K562 (cell line): Measurements from ENCODE around the gene MTMR4. TPM values are rescaled to one million over a fixed set of nuclear protein-coding genes. Genes with fewer than 3 reads are reported as not detected.

ENCODE experiments used
- CSDE1 ChIP-seq, 2 experiments: fragments of 450-650 bp; IDR thresholded peaks; 2 replicates each; pipeline ENCODE4 v1.6.1; 2016; ENCODE audit warnings: mild to moderate bottlenecking in 1 of 2
- ELF4 ChIP-seq: fragments of 450-650 bp; formaldehyde crosslinking; IDR thresholded peaks from 2 replicates; pipeline ENCODE4 v1.4.0; 2022; ENCODE audit warnings: missing genetic modification characterization
- GTF2E2 ChIP-seq: fragments of 200-800 bp; sonication (Bioruptor generic); IDR thresholded peaks from 2 replicates; pipeline ENCODE4 v1.6.1; 2016; ENCODE audit warnings: missing genetic modification characterization, missing compliant biosample characterization
- KDM1A ChIP-seq, 2 experiments: fragments of 450-650 bp; IDR thresholded peaks; 2 replicates each; pipeline ENCODE4 v1.6.1; 2016; ENCODE audit warnings: mild to moderate bottlenecking in 2 of 2
- KDM5B ChIP-seq: fragments of 200-600 bp; sonication (generic); IDR thresholded peaks from 2 replicates; pipeline ENCODE4 v1.6.1; 2012; ENCODE audit warnings: low read depth, mild to moderate bottlenecking, moderate library complexity, low read length, control low read depth, inconsistent platforms; ENCODE audit not compliant: insufficient replicate concordance
- MAFF ChIP-seq: IDR thresholded peaks from 2 replicates; pipeline ENCODE4 v1.6.1; 2012; ENCODE audit warnings: low read length, improper control_type of control experiment
- MEIS2 ChIP-seq: fragments of 450-650 bp; IDR thresholded peaks from 2 replicates; pipeline ENCODE4 v1.6.1; 2014; ENCODE audit warnings: mild to moderate bottlenecking; ENCODE audit not compliant: partially characterized antibody
- NCOA6 ChIP-seq: fragments of 450-650 bp; IDR thresholded peaks from 2 replicates; pipeline ENCODE4 v1.6.1; 2017; ENCODE audit warnings: mild to moderate bottlenecking
- NFE2 ChIP-seq: IDR thresholded peaks from 2 replicates; pipeline ENCODE4 v1.6.1; 2014; ENCODE audit warnings: antibody characterized with exemption, low read depth
- NFIC ChIP-seq: fragments of 450-650 bp; IDR thresholded peaks from 2 replicates; pipeline ENCODE4 v1.6.1; 2017; ENCODE audit warnings: mild to moderate bottlenecking, inconsistent platforms
- NR2C2 ChIP-seq, 2 experiments: fragments of 200-800 bp in 1 of 2; sonication (Bioruptor generic) in 1 of 2; sonication (generic) in 1 of 2; formaldehyde crosslinking in 1 of 2; IDR thresholded peaks; 2 replicates each; pipeline versions ENCODE4 v1.6.1 to v1.8.0; 2016 to 2022; ENCODE audit warnings: mild to moderate bottlenecking in 1 of 2, missing compliant biosample characterization in 1 of 2, missing genetic modification characterization in 1 of 2, missing genetic modification reagents in 1 of 2
- NRF1 ChIP-seq, 2 experiments: fragments of 450-650 bp; IDR thresholded peaks in 1 of 2; conservative IDR thresholded peaks in 1 of 2; 2 replicates each; pipeline ENCODE4 v1.6.1; 2014; ENCODE audit warnings: mild to moderate bottlenecking in 2 of 2
- POLR2A ChIP-seq: fragments of 450-650 bp; conservative IDR thresholded peaks from 2 replicates; pipeline ENCODE4 v1.6.1; 2016
- POLR2B ChIP-seq: fragments of 450-650 bp; IDR thresholded peaks from 2 replicates; pipeline ENCODE4 v1.6.1; 2018; ENCODE audit warnings: low read depth; ENCODE audit not compliant: partially characterized antibody
- POLR2G ChIP-seq: fragments of 200-400 bp; formaldehyde crosslinking; IDR thresholded peaks from 2 replicates; pipeline ENCODE4 v1.6.1; 2017; ENCODE audit warnings: low read depth, mild to moderate bottlenecking, antibody characterized with exemption, low read length, moderate library complexity
- POLR3G ChIP-seq: IDR thresholded peaks from 2 replicates; pipeline ENCODE4 v1.6.1; 2011; ENCODE audit not compliant: insufficient read length, insufficient replicate concordance; ENCODE audit errors: extremely low read depth
- RBBP5 ChIP-seq: fragments of 200-600 bp; sonication (generic); IDR thresholded peaks from 2 replicates; pipeline ENCODE4 v1.6.1; 2012; ENCODE audit warnings: borderline replicate concordance, mild to moderate bottlenecking, low read length, control low read depth, inconsistent platforms; ENCODE audit not compliant: insufficient read depth, poor library complexity, severe bottlenecking
- SMARCA4 ChIP-seq: fragments of 450-650 bp; IDR thresholded peaks from 2 replicates; pipeline ENCODE4 v1.6.1; 2016
- SMC3 ChIP-seq: conservative IDR thresholded peaks from 2 replicates; pipeline ENCODE4 v1.6.1; 2011; ENCODE audit warnings: low read depth, low read length, improper control_type of control experiment; ENCODE audit not compliant: insufficient read depth
- SP2 ChIP-seq: IDR thresholded peaks from 2 replicates; pipeline ENCODE4 v1.6.1; 2011; ENCODE audit warnings: mild to moderate bottlenecking, low read depth, low read length, moderate library complexity; ENCODE audit not compliant: poor library complexity, severe bottlenecking; ENCODE audit errors: extremely low read depth
- SPI1 ChIP-seq: IDR thresholded peaks from 2 replicates; pipeline ENCODE4 v1.6.1; 2011; ENCODE audit warnings: low read depth, low read length, control low read depth, borderline replicate concordance
- TBP ChIP-seq: optimal IDR thresholded peaks from 2 replicates; pipeline ENCODE3; 2011; ENCODE audit warnings: low read depth, low read length, improper control_type of control experiment
- TOE1 ChIP-seq, 2 experiments: fragments of 450-650 bp in 1 of 2; sonication (generic) in 1 of 2; formaldehyde crosslinking in 1 of 2; IDR thresholded peaks; 2 replicates each; pipeline versions ENCODE4 v1.7.1 to v1.8.0; 2016 to 2022; ENCODE audit warnings: borderline replicate concordance in 2 of 2, mild to moderate bottlenecking in 2 of 2, antibody characterized with exemption in 1 of 2, inconsistent platforms in 1 of 2, low read depth in 1 of 2, missing genetic modification reagents in 1 of 2, moderate library complexity in 1 of 2
- ZKSCAN1 ChIP-seq: fragments of 150-350 bp; IDR thresholded peaks from 2 replicates; pipeline ENCODE4 v1.6.1; 2016; ENCODE audit warnings: low read depth, low read length
- ZNF212 ChIP-seq: fragments of 450-650 bp; formaldehyde crosslinking; IDR thresholded peaks from 2 replicates; pipeline ENCODE4 v1.4.0; 2020; ENCODE audit warnings: mild to moderate bottlenecking
- ZNF354B ChIP-seq: fragments of 250-450 bp; sonication (Bioruptor Pico); IDR thresholded peaks from 2 replicates; pipeline ENCODE4 v1.4.0; 2020
- polyA plus RNA-seq, 8 experiments: library from polyadenylated mRNA; depleted of rRNA in 4 of 8; stranded (reverse) in 5 of 8; unstranded in 3 of 8; fragments of >200 nt; fragmentation: Nextera tagmentation in 2 of 8; fragmentation: Illumina TruSeq in 1 of 8; extraction: Ambion mirVana in 2 of 8; extraction: Trizol in 1 of 8; gene quantifications; 2 replicates each; pipeline versions ENCODE4 v1.2.1 to v1.2.3, GENCODE V29; 2011 to 2014; ENCODE audit warnings: inconsistent platforms in 1 of 8, missing spikeins in 1 of 8
- total RNA-seq, 7 experiments: library from RNA; depleted of rRNA in 6 of 7; stranded (reverse); fragments of >200 nt in 6 of 7; fragmentation: Illumina TruSeq in 2 of 7; extraction: Trizol in 2 of 7; gene quantifications; 2 replicates each; pipeline versions ENCODE4 v1.2.1 to v1.2.3, GENCODE V29; 2011 to 2021; ENCODE audit warnings: low replicate concordance in 1 of 7
- TF ChIP-seq, protein P1 (sequence below): fragments of 450-650 bp; formaldehyde crosslinking; conservative IDR thresholded peaks from 2 replicates; pipeline ENCODE4 v1.4.0; 2022; ENCODE audit warnings: mild to moderate bottlenecking, missing genetic modification characterization
- TF ChIP-seq, protein P2 (sequence below), 2 experiments: fragments of 450-650 bp in 1 of 2; sonication (generic) in 1 of 2; formaldehyde crosslinking in 1 of 2; IDR thresholded peaks in 1 of 2; conservative IDR thresholded peaks in 1 of 2; 2 replicates each; pipeline versions ENCODE4 v1.6.1 to v1.8.1; 2016 to 2023; ENCODE audit warnings: mild to moderate bottlenecking in 2 of 2, moderate library complexity in 2 of 2, inconsistent platforms in 1 of 2, missing genetic modification reagents in 1 of 2

Gene MTMR4
- total and polyA plus RNA-seq, 9 of the 15 experiments (the other 6 are each of a cell fraction or from before 2014, with no cell fraction given) = 8.8 to 45.7 (median 28.7) TPM

DNA sequence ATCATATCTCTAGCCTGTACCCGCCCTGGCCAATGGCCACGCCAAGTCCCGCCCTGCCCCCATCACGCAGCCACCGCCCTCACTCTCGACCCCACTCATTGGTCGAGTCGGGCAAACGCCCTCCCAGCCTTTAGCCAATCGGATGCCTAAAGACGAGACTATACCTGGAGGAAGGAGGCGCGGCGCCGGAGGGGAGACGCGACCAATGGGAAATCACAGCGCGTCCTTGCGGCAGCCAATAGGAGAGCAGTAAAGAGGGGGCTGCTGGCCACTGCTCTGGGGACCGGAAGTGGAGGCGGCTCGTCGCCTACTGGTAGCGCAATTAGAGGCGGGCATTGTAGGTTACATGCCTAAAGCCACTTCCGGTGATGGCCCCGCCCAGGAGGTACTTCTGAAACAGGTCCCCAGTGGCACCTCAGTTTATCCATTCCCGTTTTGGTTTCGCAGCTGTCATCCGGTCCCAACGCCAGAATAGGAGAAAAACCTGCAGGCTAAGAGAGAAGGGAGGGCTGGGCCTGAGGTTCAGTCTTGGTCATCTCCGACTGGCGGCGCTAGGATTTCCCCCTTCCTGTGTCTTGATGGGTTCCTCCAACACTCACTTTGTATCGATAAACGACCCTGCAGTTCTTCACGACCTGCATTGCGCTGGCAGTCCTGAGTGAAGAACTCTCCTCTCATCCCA, 3.6 kb upstream of the MTMR4 start (continued):
- TF ChIP-seq TOE1 (IDR thresholded peaks at IDR 0.05; ENCODE audit: borderline replicate concordance) (peak; percentile 73), TOE1 (CRISPR knock-in tag; IDR thresholded peaks at IDR 0.05; ENCODE audit: borderline replicate concordance, low read depth) (no peak), NFIC (no peak; the same call in 1 of the 2 replicates), SPI1 (0 out of 2 replicates have a peak, but pooled peaks have one; percentile 28), ELF4 (CRISPR knock-in tag) (0 out of 2 replicates have a peak, but pooled peaks have one; percentile 19), CSDE1 (IDR thresholded peaks at IDR 0.05) (no peak), ZNF354B (CRISPR knock-in tag) (no peak), POLR2G (no peak), ZNF212 (CRISPR knock-in tag) (no peak), SMC3 (no peak), RBBP5 (peak; percentile 76), SMARCA4 (no peak), SP2 (peak; percentile 78), POLR3G (no peak), NRF1 (conservative IDR thresholded peaks at IDR 0.05 in 1 of 2, IDR thresholded peaks at IDR 0.05 in 1 of 2) (peak; percentile 79 to 85), TBP (peak; percentile 73), ZKSCAN1 (no peak), GTF2E2 (tag) (peak; percentile 84; the same call in 1 of the 2 replicates), KDM5B (peak; percentile 73), NCOA6 (no peak), KDM1A (IDR thresholded peaks at IDR 0.05) (no peak; a peak in 1 of 4 replicates), POLR2A (peak; percentile 77), POLR2B (peak; percentile 78), MAFF (no peak), NFE2 (no peak), MEIS2 (no peak), NR2C2 (CRISPR knock-in tag; IDR thresholded peaks at IDR 0.05) (peak; percentile 49; the same call in 1 of the 2 replicates), NR2C2 (tag; IDR thresholded peaks at IDR 0.05) (peak; percentile 96)
- TF ChIP-seq, protein P1, sequence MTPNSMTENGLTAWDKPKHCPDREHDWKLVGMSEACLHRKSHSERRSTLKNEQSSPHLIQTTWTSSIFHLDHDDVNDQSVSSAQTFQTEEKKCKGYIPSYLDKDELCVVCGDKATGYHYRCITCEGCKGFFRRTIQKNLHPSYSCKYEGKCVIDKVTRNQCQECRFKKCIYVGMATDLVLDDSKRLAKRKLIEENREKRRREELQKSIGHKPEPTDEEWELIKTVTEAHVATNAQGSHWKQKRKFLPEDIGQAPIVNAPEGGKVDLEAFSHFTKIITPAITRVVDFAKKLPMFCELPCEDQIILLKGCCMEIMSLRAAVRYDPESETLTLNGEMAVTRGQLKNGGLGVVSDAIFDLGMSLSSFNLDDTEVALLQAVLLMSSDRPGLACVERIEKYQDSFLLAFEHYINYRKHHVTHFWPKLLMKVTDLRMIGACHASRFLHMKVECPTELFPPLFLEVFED (CRISPR knock-in tag) = no peak
- TF ChIP-seq, protein P2, sequence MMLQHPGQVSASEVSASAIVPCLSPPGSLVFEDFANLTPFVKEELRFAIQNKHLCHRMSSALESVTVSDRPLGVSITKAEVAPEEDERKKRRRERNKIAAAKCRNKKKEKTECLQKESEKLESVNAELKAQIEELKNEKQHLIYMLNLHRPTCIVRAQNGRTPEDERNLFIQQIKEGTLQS (IDR thresholded peaks at IDR 0.05) = no peak
- TF ChIP-seq, protein P2 (CRISPR knock-in tag; conservative IDR thresholded peaks at IDR 0.05) = peak; percentile 48; the same call in 1 of the 2 replicates
